H1 (cell line): ENCODE measurements around the gene GPR17. TPM values are rescaled to one million over a fixed set of nuclear protein-coding genes. Genes with fewer than 3 reads are reported as not detected.

Source experiments
- BACH1 ChIP-seq: IDR thresholded peaks from 2 replicates; pipeline ENCODE4 v1.6.1; 2012; ENCODE audit warnings: low read length, improper control_type of control experiment
- E2F6 ChIP-seq: IDR thresholded peaks from 2 replicates; pipeline ENCODE4 v1.6.1; 2012; ENCODE audit warnings: inconsistent platforms
- EGR1 ChIP-seq: IDR thresholded peaks from 2 replicates; pipeline ENCODE4 v1.6.1; 2011; ENCODE audit warnings: low read depth, low read length, borderline replicate concordance
- RFX5 ChIP-seq: IDR thresholded peaks from 2 replicates; pipeline ENCODE4 v1.6.1; 2011; ENCODE audit warnings: low read depth, low read length, improper control_type of control experiment, borderline replicate concordance
- SP4 ChIP-seq: IDR thresholded peaks from 2 replicates; pipeline ENCODE4 v1.6.1; 2012; ENCODE audit warnings: low read length, inconsistent platforms
- USF2 ChIP-seq: IDR thresholded peaks from 2 replicates; pipeline ENCODE4 v1.6.1; 2011; ENCODE audit warnings: low read length, improper control_type of control experiment
- ZNF274 ChIP-seq: IDR thresholded peaks from 2 replicates; pipeline ENCODE4 v1.7.0; 2012; ENCODE audit warnings: low read length, borderline replicate concordance; ENCODE audit errors: extremely low read depth
- polyA plus RNA-seq, 7 experiments: library from polyadenylated mRNA; depleted of rRNA in 3 of 7; stranded (reverse) in 5 of 7; unstranded in 2 of 7; fragments of >200 nt in 5 of 7; fragments of 200-250 nt in 2 of 7; gene quantifications; 1 replicate in 5 of 7; 2 replicates in 1 of 7; 4 replicates in 1 of 7; pipeline versions ENCODE4 v1.2.1 to v1.2.3, GENCODE V29; 2011 to 2013; ENCODE audit warnings: missing spikeins in 2 of 7, mixed read lengths in 2 of 7
- total RNA-seq: library from RNA; stranded (reverse); fragmentation: NEBNext Ultra II Directional; extraction: Animal tissue kit (Norgen Biotek cat#: 25700); gene quantifications from 2 replicates; pipeline ENCODE4 v1.2.1, GENCODE V29; 2021

The GPR17 gene
- total and polyA plus RNA-seq, 2 of the 8 experiments (the other 6 are each of a cell fraction or from before 2014, with no cell fraction given) = 0.03 TPM; not detected in 1

GRCh38 chr2:127619877-127620705, 25.9 kb upstream of the GPR17 start (continued):
- TF ChIP-seq EGR1 (no peak), E2F6 (no peak), USF2 (no peak), RFX5 (no peak), ZNF274 (no peak), BACH1 (no peak), SP4 (no peak)
